IMR-90 (cell line): ENCODE results near the gene YBX1. TPM values are rescaled to one million over a fixed set of nuclear protein-coding genes. Genes with fewer than 3 reads are reported as not detected.

Experiments used
- ATAC-seq: fragments of 200-7000 bp; cut with Tn5 transposase; 2 replicates; pipeline ENCODE4 v1.9.1; 2020; ENCODE audit warnings: low read depth, mild to moderate bottlenecking, moderate library complexity
- BruUV-seq: library from RNA; stranded (reverse); fragments of 400-500 nt; replicated peaks from 2 replicates; lab custom pipeline; 2021; lab: Mats Ljungman, UMichigan
- CTCF ChIA-PET: fragments of 300-600 bp; formaldehyde crosslinking; extraction: SDS; loops from one replicate; lab custom pipeline; 2021; ENCODE audit warnings: antibody characterized with exemption; lab: Yijun Ruan, JAX
- POLR2A ChIA-PET: fragments of 300-600 bp; sonication (Branson Sonifier 250); formaldehyde crosslinking; loops from one replicate; lab custom pipeline; 2022; ENCODE audit warnings: antibody characterized with exemption; ENCODE audit not compliant: unreplicated experiment; lab: Charles Lee
- DNase-seq: peaks from one replicate; pipeline ENCODE4 v3.0.0; 2013
- H2AFZ ChIP-seq: replicated peaks from 2 replicates; pipeline ENCODE3; 2013; ENCODE audit warnings: low read length, mild to moderate bottlenecking; ENCODE audit not compliant: poor library complexity
- H2AK5ac ChIP-seq: 2 replicates; pipeline ENCODE4 v1.6.1; 2013; ENCODE audit warnings: low read depth, low read length, inconsistent platforms
- H2AK9ac ChIP-seq: replicated peaks from 2 replicates; pipeline ENCODE3; 2013; ENCODE audit warnings: mild to moderate bottlenecking, low read depth, low read length, moderate library complexity; ENCODE audit not compliant: poor library complexity
- H2BK120ac ChIP-seq: 2 replicates; pipeline ENCODE4 v1.6.1; 2013; ENCODE audit warnings: low read depth, low read length, inconsistent platforms
- H2BK15ac ChIP-seq: 3 replicates; pipeline ENCODE4 v1.6.1; 2013; ENCODE audit warnings: low read depth, low read length, inconsistent platforms
- H2BK20ac ChIP-seq: 2 replicates; pipeline ENCODE4 v1.6.1; 2013; ENCODE audit warnings: low read depth, mild to moderate bottlenecking, inconsistent platforms, low read length, moderate library complexity
- H2BK5ac ChIP-seq: 2 replicates; pipeline ENCODE4 v1.6.1; 2013; ENCODE audit warnings: mild to moderate bottlenecking, low read depth, low read length, inconsistent platforms; ENCODE audit not compliant: poor library complexity, severe bottlenecking
- H3K14ac ChIP-seq: replicated peaks from 2 replicates; pipeline ENCODE4 v1.6.1; 2013; ENCODE audit warnings: low read depth, low read length, inconsistent platforms
- H3K18ac ChIP-seq: 2 replicates; pipeline ENCODE4 v1.6.1; 2013; ENCODE audit warnings: low read depth, low read length, control low read depth
- H3K23ac ChIP-seq: 2 replicates; pipeline ENCODE4 v1.6.1; 2013; ENCODE audit warnings: low read depth, low read length, inconsistent platforms
- H3K27ac ChIP-seq: 2 replicates; pipeline ENCODE4 v1.5.1; 2013; ENCODE audit warnings: mild to moderate bottlenecking, control low read depth, low read length; ENCODE audit not compliant: insufficient read depth
- H3K27me3 ChIP-seq: 2 replicates; pipeline ENCODE4 v1.6.1; 2013; ENCODE audit warnings: low read length; ENCODE audit not compliant: control insufficient read depth, insufficient read depth
- H3K36me3 ChIP-seq: 2 replicates; pipeline ENCODE4 v1.6.1; 2013; ENCODE audit warnings: low read length, mixed read lengths; ENCODE audit not compliant: control insufficient read depth, insufficient read depth
- H3K4ac ChIP-seq: 2 replicates; pipeline ENCODE4 v1.6.1; 2013; ENCODE audit warnings: low read depth, low read length, inconsistent platforms
- H3K4me1 ChIP-seq: 2 replicates; pipeline ENCODE4 v1.6.1; 2013; ENCODE audit warnings: low read length, mixed read lengths; ENCODE audit not compliant: control insufficient read depth, insufficient read depth
- H3K4me2 ChIP-seq: 2 replicates; pipeline ENCODE4 v1.6.1; 2013; ENCODE audit warnings: low read depth, mild to moderate bottlenecking, control low read depth, low read length, moderate library complexity
- H3K4me3 ChIP-seq: 2 replicates; pipeline ENCODE4 v1.5.1; 2013; ENCODE audit warnings: low read depth, mild to moderate bottlenecking, control low read depth, low read length, moderate library complexity; ENCODE audit not compliant: insufficient read depth
- H3K56ac ChIP-seq: 2 replicates; pipeline ENCODE4 v1.6.1; 2013; ENCODE audit warnings: low read length, inconsistent platforms; ENCODE audit not compliant: insufficient read depth; ENCODE audit errors: extremely low read depth
- H3K79me1 ChIP-seq, 2 experiments: 2 replicates each; pipeline ENCODE4 v1.6.1; 2013; ENCODE audit warnings: low read length in 2 of 2, inconsistent platforms in 1 of 2, low read depth in 1 of 2
- H3K9ac ChIP-seq: 2 replicates; pipeline ENCODE4 v1.6.1; 2013; ENCODE audit warnings: low read depth, low read length, control low read depth
- H3K9me1 ChIP-seq: 2 replicates; pipeline ENCODE4 v1.6.1; 2013; ENCODE audit warnings: low read length, inconsistent platforms; ENCODE audit not compliant: insufficient read depth
- H3K9me3 ChIP-seq: 2 replicates; pipeline ENCODE4 v1.6.1; 2013; ENCODE audit warnings: low read length; ENCODE audit not compliant: control insufficient read depth, insufficient read depth
- H4K20me1 ChIP-seq: 2 replicates; pipeline ENCODE4 v1.6.1; 2013; ENCODE audit warnings: low read length, inconsistent platforms; ENCODE audit not compliant: insufficient read depth
- H4K5ac ChIP-seq: 2 replicates; pipeline ENCODE4 v1.6.1; 2013; ENCODE audit warnings: mild to moderate bottlenecking, low read depth, low read length, control low read depth
- H4K8ac ChIP-seq, 2 experiments: 2 replicates each; pipeline ENCODE4 v1.6.1; 2013; ENCODE audit warnings: low read depth in 2 of 2, low read length in 2 of 2, control low read depth in 1 of 2, inconsistent platforms in 1 of 2
- H4K91ac ChIP-seq: 2 replicates; pipeline ENCODE4 v1.6.1; 2013; ENCODE audit warnings: low read depth, low read length, inconsistent platforms; ENCODE audit not compliant: insufficient read depth
- BHLHE40 ChIP-seq: fragments of 150-350 bp; IDR thresholded peaks from 2 replicates; pipeline ENCODE4 v1.6.1; 2016; ENCODE audit warnings: mild to moderate bottlenecking, low read depth, low read length
- CEBPB ChIP-seq: IDR thresholded peaks from 2 replicates; pipeline ENCODE4 v1.6.1; 2012; ENCODE audit warnings: low read depth, low read length, improper control_type of control experiment
- CHD1 ChIP-seq: IDR thresholded peaks from 2 replicates; pipeline ENCODE4 v1.6.1; 2012; ENCODE audit warnings: low read depth, low read length, improper control_type of control experiment
- FOS ChIP-seq: fragments of 150-350 bp; IDR thresholded peaks from 2 replicates; pipeline ENCODE4 v1.6.1; 2016; ENCODE audit warnings: low read depth, low read length
- MAFK ChIP-seq: IDR thresholded peaks from 2 replicates; pipeline ENCODE4 v1.6.1; 2012; ENCODE audit warnings: low read depth, low read length, improper control_type of control experiment
- MAZ ChIP-seq: IDR thresholded peaks from 2 replicates; pipeline ENCODE4 v1.6.1; 2012; ENCODE audit warnings: low read depth, mild to moderate bottlenecking, low read length, improper control_type of control experiment, moderate library complexity, borderline replicate concordance
- NFE2L2 ChIP-seq: fragments of 150-350 bp; IDR thresholded peaks from 2 replicates; pipeline ENCODE4 v1.6.1; 2016; ENCODE audit warnings: low read depth, mild to moderate bottlenecking, low read length
- POLR2A ChIP-seq: IDR thresholded peaks from 2 replicates; pipeline ENCODE4 v1.6.1; 2012; ENCODE audit warnings: mild to moderate bottlenecking, low read depth, low read length
- RAD21 ChIP-seq: IDR thresholded peaks from 2 replicates; pipeline ENCODE4 v1.6.1; 2012; ENCODE audit warnings: low read length, improper control_type of control experiment
- RCOR1 ChIP-seq: IDR thresholded peaks from 2 replicates; pipeline ENCODE4 v1.6.1; 2012; ENCODE audit warnings: mild to moderate bottlenecking, low read length, improper control_type of control experiment; ENCODE audit not compliant: insufficient replicate concordance
- RFX5 ChIP-seq: IDR thresholded peaks from 2 replicates; pipeline ENCODE4 v1.8.0; 2012; ENCODE audit warnings: low read depth, mild to moderate bottlenecking, low read length, moderate library complexity
- SMC3 ChIP-seq: fragments of 150-350 bp; IDR thresholded peaks from 2 replicates; pipeline ENCODE4 v1.6.1; 2016; ENCODE audit warnings: low read depth, mild to moderate bottlenecking, antibody characterized with exemption, low read length, moderate library complexity
- USF2 ChIP-seq: fragments of 150-350 bp; IDR thresholded peaks from 2 replicates; pipeline ENCODE4 v1.6.1; 2017; ENCODE audit warnings: mild to moderate bottlenecking, antibody characterized with exemption, low read length, low read depth
- WGBS, 2 experiments: methylation state at CpG; one replicate each; pipeline versions ENCODE4 v1.1.5 to v1.1.7; 2013; ENCODE audit warnings: missing lambda C conversion rate in 2 of 2; ENCODE audit not compliant: insufficient read length in 1 of 2; ENCODE audit errors: extremely low coverage in 2 of 2; 5-methylcytosine and 5-hydroxymethylcytosine counted together
- dilution Hi-C: fragments of 300-500 bp; cut with HindIII; formaldehyde crosslinking; loops from one replicate; pipeline ENCODE4 v1.14.3; 2018; ENCODE audit warnings: low sequenced_read_pairs; ENCODE audit not compliant: unreplicated experiment
- in situ Hi-C: fragments of 300-500 bp; cut with MboI; formaldehyde crosslinking; loops from 3 replicates; pipeline ENCODE4 v1.14.3; 2019; ENCODE audit warnings: low sequenced_read_pairs, inconsistent platforms, mixed read lengths
- intact Hi-C: fragments of 100-400 bp; cut with micrococcal nuclease; formaldehyde crosslinking; loops from 2 replicates; pipeline ENCODE4 v1.10.0; 2022
- polyA plus RNA-seq, 3 experiments: library from polyadenylated mRNA; depleted of rRNA; stranded (reverse); fragments of >200 nt; gene quantifications; 2 replicates each; pipeline ENCODE4 v1.2.3, GENCODE V29; 2012; ENCODE audit warnings: low replicate concordance in 1 of 3
- total RNA-seq: library from RNA; depleted of rRNA; stranded (reverse); fragments of >200 nt; gene quantifications from 2 replicates; pipeline ENCODE4 v1.2.3, GENCODE V29; 2012
- TF ChIP-seq, protein P1 (sequence below): fragments of 150-350 bp; IDR thresholded peaks from 2 replicates; pipeline ENCODE4 v1.6.1; 2016; ENCODE audit warnings: low read depth, mild to moderate bottlenecking, low read length, moderate library complexity, borderline replicate concordance
- TF ChIP-seq, protein P2 (sequence below): conservative IDR thresholded peaks from 2 replicates; pipeline ENCODE4 v1.5.1; 2012; ENCODE audit warnings: mild to moderate bottlenecking, low read depth, low read length, improper control_type of control experiment

The YBX1 gene
- total and polyA plus RNA-seq, 2 of the 4 experiments (the other 2 are of a cell fraction), result 605 to 843 TPM

- no peak overlapping the region for H3K18ac ChIP-seq
- H3K27ac ChIP-seq, result no peak overlapping the region
- no peak overlapping the region for H2AFZ ChIP-seq
- ChIA-PET POLR2A (no interaction called here), CTCF (no interaction called here)
- BruUV-seq, result no TSS peak
- H2BK20ac ChIP-seq, result no peak overlapping the region
- no peak overlapping the region for H2AK9ac ChIP-seq
- no peak overlapping the region for H3K4ac ChIP-seq
- dilution Hi-C loops (no loop called here), intact Hi-C loops (no loop called here), in situ Hi-C loops (no loop called here)
- H3K79me1 ChIP-seq, result peaks cover 15 to 16% of the 10 kb centered on the region in 2 experiments
- DNase-seq (no peak), ATAC-seq (no peak)
- no peaks in the 10 kb centered on the region for H3K9me3 ChIP-seq
- H4K8ac ChIP-seq, result no peak overlapping the region
- H3K23ac ChIP-seq, result no peak overlapping the region
- whole genome bisulfite sequencing, 2 experiments, result no CpG with 5 or more reads among the region's 3 CpGs
- no peak overlapping the region for H4K91ac ChIP-seq
- no peak overlapping the region for H4K5ac ChIP-seq
- no peak overlapping the region for H2AK5ac ChIP-seq
- no peak overlapping the region for H3K9ac ChIP-seq
- H3K4me1 ChIP-seq, result no peaks in the 10 kb centered on the region
- H2BK120ac ChIP-seq, result no peak overlapping the region
- no peak overlapping the region for H2BK15ac ChIP-seq
- no peak overlapping the region for H3K56ac ChIP-seq
- H4K20me1 ChIP-seq, result no peaks in the 10 kb centered on the region
- peaks cover 7% of the 10 kb centered on the region for H3K36me3 ChIP-seq
- no peaks in the 10 kb centered on the region; the same call in 1 of the 2 replicates for H3K9me1 ChIP-seq
- H3K4me2 ChIP-seq, result no peak overlapping the region
- no peak overlapping the region for H3K4me3 ChIP-seq
- no peak overlapping the region for H2BK5ac ChIP-seq
- H3K27me3 ChIP-seq, result no peaks in the 10 kb centered on the region
- TF ChIP-seq MAFK (no peak), NFE2L2 (no peak), RAD21 (no peak), RCOR1 (no peak), BHLHE40 (no peak), RFX5 (no peak), CEBPB (no peak), FOS (no peak), SMC3 (no peak), POLR2A (no peak), USF2 (no peak), CHD1 (no peak), MAZ (no peak)
- TF ChIP-seq, protein P1, sequence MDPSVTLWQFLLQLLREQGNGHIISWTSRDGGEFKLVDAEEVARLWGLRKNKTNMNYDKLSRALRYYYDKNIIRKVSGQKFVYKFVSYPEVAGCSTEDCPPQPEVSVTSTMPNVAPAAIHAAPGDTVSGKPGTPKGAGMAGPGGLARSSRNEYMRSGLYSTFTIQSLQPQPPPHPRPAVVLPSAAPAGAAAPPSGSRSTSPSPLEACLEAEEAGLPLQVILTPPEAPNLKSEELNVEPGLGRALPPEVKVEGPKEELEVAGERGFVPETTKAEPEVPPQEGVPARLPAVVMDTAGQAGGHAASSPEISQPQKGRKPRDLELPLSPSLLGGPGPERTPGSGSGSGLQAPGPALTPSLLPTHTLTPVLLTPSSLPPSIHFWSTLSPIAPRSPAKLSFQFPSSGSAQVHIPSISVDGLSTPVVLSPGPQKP, result no peak
- TF ChIP-seq, protein P2, sequence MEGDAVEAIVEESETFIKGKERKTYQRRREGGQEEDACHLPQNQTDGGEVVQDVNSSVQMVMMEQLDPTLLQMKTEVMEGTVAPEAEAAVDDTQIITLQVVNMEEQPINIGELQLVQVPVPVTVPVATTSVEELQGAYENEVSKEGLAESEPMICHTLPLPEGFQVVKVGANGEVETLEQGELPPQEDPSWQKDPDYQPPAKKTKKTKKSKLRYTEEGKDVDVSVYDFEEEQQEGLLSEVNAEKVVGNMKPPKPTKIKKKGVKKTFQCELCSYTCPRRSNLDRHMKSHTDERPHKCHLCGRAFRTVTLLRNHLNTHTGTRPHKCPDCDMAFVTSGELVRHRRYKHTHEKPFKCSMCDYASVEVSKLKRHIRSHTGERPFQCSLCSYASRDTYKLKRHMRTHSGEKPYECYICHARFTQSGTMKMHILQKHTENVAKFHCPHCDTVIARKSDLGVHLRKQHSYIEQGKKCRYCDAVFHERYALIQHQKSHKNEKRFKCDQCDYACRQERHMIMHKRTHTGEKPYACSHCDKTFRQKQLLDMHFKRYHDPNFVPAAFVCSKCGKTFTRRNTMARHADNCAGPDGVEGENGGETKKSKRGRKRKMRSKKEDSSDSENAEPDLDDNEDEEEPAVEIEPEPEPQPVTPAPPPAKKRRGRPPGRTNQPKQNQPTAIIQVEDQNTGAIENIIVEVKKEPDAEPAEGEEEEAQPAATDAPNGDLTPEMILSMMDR, result no peak
- H3K14ac ChIP-seq, result no peak overlapping the region
Observed at GRCh38 chr1:42660907-42661500, 21.2 kb upstream of the YBX1 start.
